ENCODE data around the gene DDX25. TPM values are rescaled to one million over a fixed set of nuclear protein-coding genes. Genes with fewer than 3 reads are reported as not detected.

Gene DDX25
- total RNA-seq, 4 donors from 2014 or later = not detected

- no peak for TF ChIP-seq CTCF (IDR thresholded peaks at IDR 0.05; ENCODE audit: low read depth)
Measured at GRCh38 chr11:125941267-125941618, 36.9 kb downstream of the DDX25 start.

- no peak for TF ChIP-seq CTCF (IDR thresholded peaks at IDR 0.05; ENCODE audit: low read depth)
Measured at GRCh38 chr11:125941619-125942611, 37.6 kb downstream of the DDX25 start.

- no peak for TF ChIP-seq CTCF (IDR thresholded peaks at IDR 0.05; ENCODE audit: low read depth)
Measured at GRCh38 chr11:125942771-125943428, 38.6 kb downstream of the DDX25 start.

- TF ChIP-seq CTCF (IDR thresholded peaks at IDR 0.05; ENCODE audit: low read depth) = no peak
Measured at GRCh38 chr11:125943661-125944349, 39.5 kb downstream of the DDX25 start.

GRCh38 chr11:125944350-125945010 is 40.2 kb downstream of the DDX25 start:
- TF ChIP-seq CTCF (IDR thresholded peaks at IDR 0.05; ENCODE audit: low read depth) = no peak

DNA sequence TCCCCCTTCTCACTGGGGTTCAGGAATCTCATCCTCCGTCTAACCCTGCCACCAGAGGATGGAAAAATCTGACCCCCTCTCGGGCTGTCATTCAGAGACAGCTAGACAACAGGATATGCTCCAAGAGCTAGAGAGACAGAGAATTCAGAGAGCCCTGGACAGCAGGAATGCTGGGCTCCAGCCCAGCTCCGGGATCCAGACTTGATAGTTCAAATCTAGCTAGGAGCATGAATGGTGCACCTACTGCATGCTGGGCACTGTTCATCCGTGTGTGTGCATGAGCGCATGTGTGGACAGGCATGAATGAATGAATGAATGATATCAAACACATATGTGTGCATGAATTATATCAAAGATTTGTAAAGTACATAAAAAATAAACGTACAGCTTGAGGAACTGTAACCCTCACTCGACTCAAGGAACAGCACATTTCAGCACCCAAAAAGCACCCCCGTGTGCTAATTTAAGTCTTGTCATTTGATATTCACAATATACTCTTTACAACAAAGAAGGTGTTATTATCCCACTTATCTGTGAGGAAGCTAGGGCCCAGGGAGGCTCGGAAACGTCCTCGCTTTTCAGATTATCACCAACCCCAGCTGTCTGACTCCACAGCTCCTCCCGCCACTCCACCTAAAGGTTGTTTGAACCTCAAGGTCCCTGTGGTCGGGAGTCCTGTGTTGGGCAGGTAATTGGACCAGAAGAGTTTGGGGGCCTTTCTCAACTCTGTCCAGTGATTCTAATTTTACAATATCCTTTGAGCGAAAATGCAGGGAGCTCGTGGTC is 40.9 kb downstream of the DDX25 start:
- TF ChIP-seq CTCF (IDR thresholded peaks at IDR 0.05; ENCODE audit: low read depth) = no peak
